T-helper 1 cell treated with Interleukin-12 subunit alpha and Interleukin-12 subunit beta and Interleukin-4 antibody, amounts not matched to agents 30 μg/mL and 1 μg/mL, for 36 hours (primary cell): ENCODE measurements around the gene FGR.
A peak's percentile ranks its signal among the peaks of the same experiment; 100 is the strongest.
"Not testable (repeated sequence)": the region's sequence is repeated elsewhere in the genome, so short reads cannot be mapped to it uniquely, and the experiment has no call there.

ENCODE experiments used
- H3K27ac Mint-ChIP-seq: one replicate; pipeline ENCODE4 v1.8.0; 2021; ENCODE audit warnings: mild to moderate bottlenecking, mixed read lengths
- H3K27me3 Mint-ChIP-seq: one replicate; pipeline ENCODE4 v1.8.0; 2021; ENCODE audit warnings: low read depth, mixed read lengths
- H3K36me3 Mint-ChIP-seq: one replicate; pipeline ENCODE4 v1.8.0; 2021; ENCODE audit warnings: low read depth, mixed read lengths
- H3K4me1 Mint-ChIP-seq: one replicate; pipeline ENCODE4 v1.8.0; 2021; ENCODE audit warnings: low read depth, mixed read lengths
- H3K4me3 Mint-ChIP-seq: one replicate; pipeline ENCODE4 v1.8.0; 2021; ENCODE audit warnings: mild to moderate bottlenecking, moderate library complexity, mixed read lengths
- H3K9me3 Mint-ChIP-seq: one replicate; pipeline ENCODE4 v1.8.0; 2021; ENCODE audit warnings: mixed read lengths

The FGR gene

GRCh38 chr1:27633640-27634176 lies 1.3 kb downstream of the FGR start:
- H3K27ac Mint-ChIP-seq: peak overlapping the region; percentile 93
- no peaks in the 10 kb centered on the region for H3K9me3 Mint-ChIP-seq
- H3K4me3 Mint-ChIP-seq: peak overlapping the region; percentile 57
- H3K36me3 Mint-ChIP-seq: no peaks in the 10 kb centered on the region
- H3K27me3 Mint-ChIP-seq: peaks cover 4% of the 10 kb centered on the region
- peaks cover 61% of the 10 kb centered on the region for H3K4me1 Mint-ChIP-seq

DNA sequence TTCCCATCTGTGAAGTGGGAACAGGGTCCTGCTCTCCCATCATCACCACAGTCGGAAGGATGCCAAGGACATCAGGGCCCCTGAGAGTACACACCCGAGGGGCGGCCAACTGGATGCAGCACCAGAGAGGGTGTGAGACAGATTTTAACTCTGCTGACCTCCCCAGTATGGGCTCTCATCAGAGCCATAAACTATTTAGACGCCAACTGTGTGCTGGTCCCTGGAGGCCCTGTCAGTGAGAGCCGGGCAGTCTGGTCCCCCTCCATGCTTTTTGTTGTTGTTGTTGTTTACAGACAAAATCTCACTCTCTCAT lies 1.7 kb downstream of the FGR start:
- Mint-ChIP-seq H3K9me3 (no peaks in the 10 kb centered on the region), H3K36me3 (no peaks in the 10 kb centered on the region), H3K27me3 (peaks cover 4% of the 10 kb centered on the region), H3K27ac (peak overlapping the region; percentile 93), H3K4me3 (peak overlapping the region; percentile 69), H3K4me1 (peaks cover 64% of the 10 kb centered on the region)

GRCh38 chr1:27632387-27633297 lies 2.3 kb downstream of the FGR start:
- H3K4me1 Mint-ChIP-seq: peaks cover 60% of the 10 kb centered on the region
- H3K4me3 Mint-ChIP-seq: peak overlapping the region; percentile 69
- no peaks in the 10 kb centered on the region for H3K9me3 Mint-ChIP-seq
- peaks cover 4% of the 10 kb centered on the region for H3K27me3 Mint-ChIP-seq
- H3K36me3 Mint-ChIP-seq: no peaks in the 10 kb centered on the region
- peak overlapping the region; percentile 93 for H3K27ac Mint-ChIP-seq

GRCh38 chr1:27630859-27631491 lies 4.0 kb downstream of the FGR start:
- H3K4me3 Mint-ChIP-seq: peak overlapping the region; percentile 23
- H3K27ac Mint-ChIP-seq: peak overlapping the region; percentile 66
- H3K27me3 Mint-ChIP-seq: peaks cover 4% of the 10 kb centered on the region
- H3K9me3 Mint-ChIP-seq: no peaks in the 10 kb centered on the region
- no peaks in the 10 kb centered on the region for H3K36me3 Mint-ChIP-seq
- peaks cover 51% of the 10 kb centered on the region for H3K4me1 Mint-ChIP-seq

DNA sequence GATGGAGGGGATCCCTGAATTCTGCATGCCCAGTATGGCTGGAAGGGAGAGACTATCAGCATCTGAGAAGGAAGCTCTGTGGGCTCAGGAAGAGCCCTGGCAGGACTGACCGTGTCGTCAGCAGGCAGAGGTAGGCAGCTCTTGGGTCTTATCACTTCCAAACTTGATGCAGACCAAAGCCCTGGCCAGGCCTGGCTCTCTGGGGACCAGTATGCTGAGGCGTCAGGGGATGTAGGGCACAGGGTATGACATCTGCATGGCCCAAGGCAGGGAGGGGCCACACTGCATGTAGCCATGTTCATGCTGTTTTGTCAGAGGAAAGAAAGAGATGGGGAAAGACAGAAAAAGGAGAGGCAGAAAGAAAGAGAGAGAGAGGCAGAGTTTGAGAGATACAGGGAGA lies 6.3 kb downstream of the FGR start:
- Mint-ChIP-seq H3K4me1 (peaks cover 42% of the 10 kb centered on the region), H3K9me3 (no peaks in the 10 kb centered on the region), H3K4me3 (no peak overlapping the region), H3K27ac (no peak overlapping the region), H3K36me3 (no peaks in the 10 kb centered on the region), H3K27me3 (peaks cover 4% of the 10 kb centered on the region)

- peaks cover 39% of the 10 kb centered on the region for H3K4me1 Mint-ChIP-seq
- not testable (repeated sequence) for H3K27me3 Mint-ChIP-seq, H3K9me3 Mint-ChIP-seq, H3K27ac Mint-ChIP-seq, H3K4me3 Mint-ChIP-seq, H3K36me3 Mint-ChIP-seq
Observed at GRCh38 chr1:27627733-27628132, 7.3 kb downstream of the FGR start.

- H3K4me1 Mint-ChIP-seq: peaks cover 35% of the 10 kb centered on the region
- H3K27ac Mint-ChIP-seq: no peak overlapping the region
- no peak overlapping the region for H3K4me3 Mint-ChIP-seq
- no peaks in the 10 kb centered on the region for H3K36me3 Mint-ChIP-seq
- no peaks in the 10 kb centered on the region for H3K9me3 Mint-ChIP-seq
- peaks cover 4% of the 10 kb centered on the region for H3K27me3 Mint-ChIP-seq
Observed at GRCh38 chr1:27627061-27627460, 7.9 kb downstream of the FGR start.

- Mint-ChIP-seq H3K4me3 (no peak overlapping the region), H3K36me3 (no peaks in the 10 kb centered on the region), H3K9me3 (no peaks in the 10 kb centered on the region), H3K4me1 (peaks cover 28% of the 10 kb centered on the region), H3K27me3 (peaks cover 4% of the 10 kb centered on the region), H3K27ac (no peak overlapping the region)
Observed at GRCh38 chr1:27626031-27626935, 8.7 kb downstream of the FGR start.

- Mint-ChIP-seq H3K36me3 (no peaks in the 10 kb centered on the region), H3K4me1 (peaks cover 19% of the 10 kb centered on the region), H3K27ac (no peak overlapping the region), H3K27me3 (no peaks in the 10 kb centered on the region), H3K4me3 (no peak overlapping the region), H3K9me3 (no peaks in the 10 kb centered on the region)
Observed at GRCh38 chr1:27624467-27625178, 10.4 kb downstream of the FGR start.

- H3K9me3 Mint-ChIP-seq: no peaks in the 10 kb centered on the region
- peaks cover under 1% of the 10 kb centered on the region for H3K36me3 Mint-ChIP-seq
- no peaks in the 10 kb centered on the region for H3K27me3 Mint-ChIP-seq
- H3K4me3 Mint-ChIP-seq: no peak overlapping the region
- no peak overlapping the region for H3K27ac Mint-ChIP-seq
- H3K4me1 Mint-ChIP-seq: peaks cover 15% of the 10 kb centered on the region
Observed at GRCh38 chr1:27623327-27624212, 11.4 kb downstream of the FGR start.

DNA sequence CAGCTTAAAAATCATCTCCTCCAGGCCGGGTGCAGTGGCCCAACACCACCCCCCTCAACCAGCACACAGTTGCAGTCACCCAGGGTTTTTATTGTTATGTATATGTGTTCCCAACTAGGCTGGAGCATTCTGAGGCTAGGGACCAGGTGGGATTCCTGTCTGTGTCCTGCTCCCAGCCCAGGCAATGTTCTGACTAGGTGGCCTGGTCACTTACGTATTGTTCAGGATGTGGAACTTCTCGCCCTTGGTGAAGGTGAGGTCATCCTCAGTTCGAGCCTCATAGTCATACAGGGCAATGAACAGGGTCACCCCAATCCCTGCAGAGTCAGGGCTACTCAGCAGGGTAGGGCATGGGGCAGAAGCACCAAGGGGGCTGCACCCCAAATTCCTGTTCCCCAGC lies 12.2 kb downstream of the FGR start:
- peaks cover 2% of the 10 kb centered on the region for H3K36me3 Mint-ChIP-seq
- no peaks in the 10 kb centered on the region for H3K9me3 Mint-ChIP-seq
- H3K4me3 Mint-ChIP-seq: no peak overlapping the region
- no peak overlapping the region for H3K27ac Mint-ChIP-seq
- no peaks in the 10 kb centered on the region for H3K27me3 Mint-ChIP-seq
- H3K4me1 Mint-ChIP-seq: peaks cover 20% of the 10 kb centered on the region

DNA sequence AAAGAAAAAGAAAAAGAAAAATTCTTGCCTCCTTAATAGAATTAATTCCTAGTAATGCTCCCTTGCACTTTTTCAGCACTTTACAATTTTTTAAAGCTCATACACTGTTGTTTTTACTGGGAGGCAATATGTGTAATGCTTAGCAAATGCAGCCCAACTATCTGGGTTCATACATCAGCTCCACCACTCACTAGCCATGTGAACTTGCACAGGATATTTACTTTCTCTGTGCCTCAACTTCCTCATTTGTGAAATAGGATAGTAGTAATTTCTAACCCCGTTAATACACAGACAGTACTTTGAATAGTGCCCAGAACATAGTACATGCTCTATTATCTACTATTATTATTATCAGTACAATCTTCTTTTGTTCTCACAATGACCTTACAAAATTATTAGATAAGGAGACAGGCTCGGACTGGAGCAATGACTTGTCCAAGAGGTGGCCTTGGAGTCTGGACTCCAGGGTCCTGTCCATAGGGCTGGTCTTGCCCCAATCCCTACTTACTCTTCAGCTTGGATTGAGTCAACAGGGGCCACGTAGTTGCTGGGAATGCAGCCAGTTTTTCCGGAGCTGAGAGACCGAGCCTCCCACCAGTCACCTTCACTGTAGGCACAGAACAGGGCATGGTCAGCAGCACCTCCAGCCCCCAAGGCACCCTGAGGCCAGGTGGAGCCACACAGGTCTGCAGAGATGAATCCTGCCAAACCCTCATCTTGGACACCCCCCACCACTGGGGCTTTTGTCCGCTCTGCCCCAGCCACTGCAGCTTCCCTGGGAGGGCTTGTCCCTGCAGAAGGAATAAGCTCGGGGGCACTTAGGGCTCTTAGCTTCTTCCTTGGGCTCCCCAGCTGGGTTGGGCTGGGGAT lies 13.7 kb downstream of the FGR start:
- Mint-ChIP-seq H3K27ac (no peak overlapping the region), H3K36me3 (peaks cover 2% of the 10 kb centered on the region), H3K4me1 (peaks cover 32% of the 10 kb centered on the region), H3K27me3 (no peaks in the 10 kb centered on the region), H3K4me3 (no peak overlapping the region), H3K9me3 (no peaks in the 10 kb centered on the region)
